A673 (cell line): ENCODE measurements around the gene EGLN1.

Source experiments
- CTCF ChIP-seq: fragments of 300-800, 200-600 bp; sonication (generic); conservative IDR thresholded peaks from 2 replicates; pipeline ENCODE4 v1.5.1; 2017; ENCODE audit warnings: low read depth, mild to moderate bottlenecking, antibody characterized with exemption, low read length, moderate library complexity, mixed read lengths
- EZH2 ChIP-seq: fragments of 200-600 bp; sonication (generic); IDR thresholded peaks from 2 replicates; pipeline ENCODE4 v1.6.1; 2017; ENCODE audit warnings: borderline replicate concordance, low read depth, mild to moderate bottlenecking, mixed read lengths, antibody characterized with exemption, low read length; ENCODE audit not compliant: poor library complexity, severe bottlenecking

- TF ChIP-seq CTCF (no peak), EZH2 (no peak)
Measured at GRCh38 chr1:231443363-231443762, 21.3 kb upstream of the EGLN1 start.
